ENCODE measurements around the gene MLNR. TPM values are rescaled to one million over a fixed set of nuclear protein-coding genes. Genes with fewer than 3 reads are reported as not detected.

Gene MLNR
- total RNA-seq, 2 experiments from 2014 or later, result not detected

DNA sequence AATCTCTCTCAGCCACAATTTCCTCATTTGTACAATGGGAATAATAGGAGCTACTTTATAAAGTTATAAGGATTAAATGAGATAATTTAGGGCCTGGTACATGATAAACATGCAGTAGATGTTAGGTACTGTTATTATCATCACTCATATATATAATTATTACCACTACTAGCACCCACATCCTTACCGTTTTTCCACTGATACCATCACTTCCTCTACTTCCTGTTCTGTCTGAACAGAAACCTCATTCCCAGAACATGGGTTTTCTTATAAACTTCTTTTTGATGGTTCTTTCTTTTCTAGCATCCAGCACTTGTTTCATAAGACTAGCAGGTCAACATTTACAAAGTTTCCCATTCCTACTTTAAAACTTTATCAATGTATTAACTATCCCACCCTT, 33.9 kb downstream of the MLNR start:
- CTCF ChIA-PET, result no interaction called here

DNA sequence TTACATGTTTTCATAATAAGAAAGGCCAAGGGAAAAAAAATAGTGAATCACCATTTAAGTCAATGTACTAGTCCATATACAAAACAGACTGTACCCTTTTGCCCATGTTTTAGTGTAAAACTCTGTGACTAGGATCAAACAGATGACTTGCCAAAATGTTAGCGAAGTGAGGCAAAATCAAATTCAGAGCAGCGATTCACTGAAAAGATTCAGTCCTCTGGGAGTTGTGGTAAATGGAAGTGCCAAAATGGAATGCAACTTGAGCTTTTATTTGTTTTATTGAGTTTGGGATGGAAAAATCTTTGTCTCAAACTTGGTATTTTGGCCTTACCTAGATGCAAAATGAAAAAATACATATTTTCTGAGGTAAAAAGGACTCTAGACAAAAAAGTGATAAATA, 36.7 kb downstream of the MLNR start:
- intact Hi-C loops (cut with DNase I, micrococcal nuclease), result no loop called here
- H3K27ac Mint-ChIP-seq, result peak overlapping the region; percentile 82
- peak overlapping the region; percentile 64 for H3K4me3 Mint-ChIP-seq
- H3K27me3 ChIP-seq (ENCODE audit: control insufficient read depth in 1 of 2, insufficient read depth in 2 of 2, low read length in 2 of 2), result no peaks in the 10 kb centered on the region
- peaks cover 44% of the 10 kb centered on the region for H3K36me3 ChIP-seq (ENCODE audit: insufficient read depth, low read length)
- H3K27ac ChIP-seq (ENCODE audit: low read depth in 1 of 2, low read length in 2 of 2), result no peak overlapping the region
- H3K4me1 ChIP-seq (ENCODE audit: insufficient read depth, low read length), result peaks cover 8% of the 10 kb centered on the region
- H3K4me1 Mint-ChIP-seq (ENCODE audit: low read depth), result peaks cover 58% of the 10 kb centered on the region
- CTCF ChIA-PET, result no interaction called here
- no peaks in the 10 kb centered on the region for H3K27me3 Mint-ChIP-seq
- DNase-seq, result no peak
- H3K36me3 Mint-ChIP-seq (ENCODE audit: low read depth), result peaks cover 77% of the 10 kb centered on the region
- POLR2A ChIA-PET, result interaction anchor here (2.8 kb wide), 1 partner anchor 9 kb away, joined by 26 read pairs; the partner anchor contains the start of gene CDADC1
- ATAC-seq (ENCODE audit: poor library complexity), result no peak
- no peaks in the 10 kb centered on the region for H3K9me3 ChIP-seq (ENCODE audit: control insufficient read depth in 1 of 2, insufficient read depth in 1 of 2, low read length in 2 of 2)
- TF ChIP-seq, protein P1, sequence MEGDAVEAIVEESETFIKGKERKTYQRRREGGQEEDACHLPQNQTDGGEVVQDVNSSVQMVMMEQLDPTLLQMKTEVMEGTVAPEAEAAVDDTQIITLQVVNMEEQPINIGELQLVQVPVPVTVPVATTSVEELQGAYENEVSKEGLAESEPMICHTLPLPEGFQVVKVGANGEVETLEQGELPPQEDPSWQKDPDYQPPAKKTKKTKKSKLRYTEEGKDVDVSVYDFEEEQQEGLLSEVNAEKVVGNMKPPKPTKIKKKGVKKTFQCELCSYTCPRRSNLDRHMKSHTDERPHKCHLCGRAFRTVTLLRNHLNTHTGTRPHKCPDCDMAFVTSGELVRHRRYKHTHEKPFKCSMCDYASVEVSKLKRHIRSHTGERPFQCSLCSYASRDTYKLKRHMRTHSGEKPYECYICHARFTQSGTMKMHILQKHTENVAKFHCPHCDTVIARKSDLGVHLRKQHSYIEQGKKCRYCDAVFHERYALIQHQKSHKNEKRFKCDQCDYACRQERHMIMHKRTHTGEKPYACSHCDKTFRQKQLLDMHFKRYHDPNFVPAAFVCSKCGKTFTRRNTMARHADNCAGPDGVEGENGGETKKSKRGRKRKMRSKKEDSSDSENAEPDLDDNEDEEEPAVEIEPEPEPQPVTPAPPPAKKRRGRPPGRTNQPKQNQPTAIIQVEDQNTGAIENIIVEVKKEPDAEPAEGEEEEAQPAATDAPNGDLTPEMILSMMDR (IDR thresholded peaks at IDR 0.05), result no peak
- no peaks in the 10 kb centered on the region for H3K9me3 Mint-ChIP-seq
- H3K4me3 ChIP-seq (ENCODE audit: low read length), result no peak overlapping the region

More for the DNA sequence above, 33.9 kb downstream of the MLNR start:
- no peak overlapping the region for H3K4me3 ChIP-seq (ENCODE audit: low read length)
- Mint-ChIP-seq H3K27ac (peak overlapping the region; percentile 65), H3K4me1 (ENCODE audit: low read depth) (peaks cover 81% of the 10 kb centered on the region), H3K4me3 (no peak overlapping the region), H3K36me3 (ENCODE audit: low read depth) (peaks cover 55% of the 10 kb centered on the region), H3K9me3 (no peaks in the 10 kb centered on the region), H3K27me3 (no peaks in the 10 kb centered on the region)
- no peak overlapping the region for H3K27ac ChIP-seq (ENCODE audit: low read depth in 1 of 2, low read length in 2 of 2)
- POLR2A ChIA-PET, result no interaction called here
- TF ChIP-seq, protein P1 (IDR thresholded peaks at IDR 0.05), result no peak
- H3K36me3 ChIP-seq (ENCODE audit: insufficient read depth, low read length), result peaks cover 21% of the 10 kb centered on the region
- no peaks in the 10 kb centered on the region for H3K27me3 ChIP-seq (ENCODE audit: control insufficient read depth in 1 of 2, insufficient read depth in 2 of 2, low read length in 2 of 2)
- H3K4me1 ChIP-seq (ENCODE audit: insufficient read depth, low read length), result peaks cover 15% of the 10 kb centered on the region
- ATAC-seq (ENCODE audit: poor library complexity) (no peak), DNase-seq (peak in 1 of 14 experiments; percentile 16)
- H3K9me3 ChIP-seq (ENCODE audit: control insufficient read depth in 1 of 2, insufficient read depth in 1 of 2, low read length in 2 of 2), result no peaks in the 10 kb centered on the region
- intact Hi-C loops (cut with DNase I, micrococcal nuclease), result no loop called here

DNA sequence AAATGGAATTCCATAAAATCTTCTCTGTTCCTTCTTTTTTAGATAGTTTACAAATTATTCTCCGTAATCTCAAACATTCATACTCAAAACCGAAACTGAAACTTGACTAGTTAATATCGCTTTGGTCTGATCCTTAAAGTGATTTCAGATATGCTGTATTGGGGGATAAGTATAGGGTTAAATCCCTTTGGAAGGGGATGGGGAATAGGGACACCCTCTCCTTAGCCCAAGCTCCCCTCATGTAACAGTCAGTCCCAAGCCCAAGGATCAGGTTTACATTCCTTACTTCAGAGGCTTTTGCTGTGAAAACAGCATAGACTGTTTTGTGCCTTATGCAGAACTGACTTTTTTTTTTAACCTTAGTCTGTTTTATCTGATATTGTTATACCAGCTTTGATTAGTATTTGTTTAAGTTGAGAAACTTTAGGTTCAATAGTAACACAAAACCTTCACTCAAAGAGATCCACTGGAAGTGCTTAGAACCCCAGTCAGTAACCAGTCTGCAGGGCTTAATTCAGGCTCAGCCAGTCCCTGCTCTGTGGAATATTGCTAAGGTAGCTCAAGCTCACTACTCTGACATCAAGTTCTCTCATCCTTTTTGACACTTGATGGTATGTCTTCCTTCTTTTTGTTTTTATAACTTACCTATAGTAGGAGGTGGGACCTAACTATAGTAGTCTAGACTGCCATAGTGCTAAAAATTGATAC, 38.1 kb downstream of the MLNR start:
- H3K9me3 Mint-ChIP-seq, result no peaks in the 10 kb centered on the region
- H3K27me3 Mint-ChIP-seq, result no peaks in the 10 kb centered on the region
- H3K36me3 Mint-ChIP-seq (ENCODE audit: low read depth), result peaks cover 78% of the 10 kb centered on the region
- intact Hi-C loops (cut with DNase I, micrococcal nuclease), result no loop called here
- ChIA-PET CTCF (interaction anchor here (0.7 to 1.1 kb wide), 3 partner anchors 9 to 25 kb away, joined by 3 to 6 read pairs (median 4); no protein-coding TSS in a partner anchor), POLR2A (interaction anchor here (0.6 to 2.8 kb wide), 4 partner anchors 10 to 282 kb away, joined by 3 to 26 read pairs (median 3); partner anchors contain the start of gene CDADC1)
- H3K27me3 ChIP-seq (ENCODE audit: control insufficient read depth in 1 of 2, insufficient read depth in 2 of 2, low read length in 2 of 2), result no peaks in the 10 kb centered on the region
- peak overlapping the region; percentile 62 for H3K4me3 ChIP-seq (ENCODE audit: low read length)
- ATAC-seq (ENCODE audit: poor library complexity) (peak; percentile 59), DNase-seq (peak in 4 of 14 experiments; percentile 13 to 52 (median 38))
- H3K27ac ChIP-seq (ENCODE audit: low read depth in 1 of 2, low read length in 2 of 2), result peak overlapping the region in 1 of 2 donors; percentile 29
- H3K36me3 ChIP-seq (ENCODE audit: insufficient read depth, low read length), result peaks cover 48% of the 10 kb centered on the region
- H3K4me1 Mint-ChIP-seq (ENCODE audit: low read depth), result peaks cover 47% of the 10 kb centered on the region
- H3K4me1 ChIP-seq (ENCODE audit: insufficient read depth, low read length), result peaks cover 5% of the 10 kb centered on the region
- peak overlapping the region; percentile 81 for H3K4me3 Mint-ChIP-seq
- TF ChIP-seq, protein P1 (IDR thresholded peaks at IDR 0.05), result no peak
- H3K27ac Mint-ChIP-seq, result peak overlapping the region; percentile 82
- no peaks in the 10 kb centered on the region for H3K9me3 ChIP-seq (ENCODE audit: control insufficient read depth in 1 of 2, insufficient read depth in 1 of 2, low read length in 2 of 2)
